WI38 (cell line): Measurements from ENCODE around the gene CDC42EP4.
"Not testable (repeated sequence)": the region's sequence is repeated elsewhere in the genome, so short reads cannot be mapped to it uniquely, and the experiment has no call there.

Experiments
- H3K4me3 ChIP-seq: 2 replicates; pipeline ENCODE4 v1.5.1; 2011; ENCODE audit warnings: low read depth, mild to moderate bottlenecking, control low read depth, low read length
- CTCF ChIP-seq: IDR thresholded peaks from 2 replicates; pipeline ENCODE4 v1.5.1; 2012; ENCODE audit warnings: low read depth, mild to moderate bottlenecking, control low read depth, low read length

The CDC42EP4 gene

DNA sequence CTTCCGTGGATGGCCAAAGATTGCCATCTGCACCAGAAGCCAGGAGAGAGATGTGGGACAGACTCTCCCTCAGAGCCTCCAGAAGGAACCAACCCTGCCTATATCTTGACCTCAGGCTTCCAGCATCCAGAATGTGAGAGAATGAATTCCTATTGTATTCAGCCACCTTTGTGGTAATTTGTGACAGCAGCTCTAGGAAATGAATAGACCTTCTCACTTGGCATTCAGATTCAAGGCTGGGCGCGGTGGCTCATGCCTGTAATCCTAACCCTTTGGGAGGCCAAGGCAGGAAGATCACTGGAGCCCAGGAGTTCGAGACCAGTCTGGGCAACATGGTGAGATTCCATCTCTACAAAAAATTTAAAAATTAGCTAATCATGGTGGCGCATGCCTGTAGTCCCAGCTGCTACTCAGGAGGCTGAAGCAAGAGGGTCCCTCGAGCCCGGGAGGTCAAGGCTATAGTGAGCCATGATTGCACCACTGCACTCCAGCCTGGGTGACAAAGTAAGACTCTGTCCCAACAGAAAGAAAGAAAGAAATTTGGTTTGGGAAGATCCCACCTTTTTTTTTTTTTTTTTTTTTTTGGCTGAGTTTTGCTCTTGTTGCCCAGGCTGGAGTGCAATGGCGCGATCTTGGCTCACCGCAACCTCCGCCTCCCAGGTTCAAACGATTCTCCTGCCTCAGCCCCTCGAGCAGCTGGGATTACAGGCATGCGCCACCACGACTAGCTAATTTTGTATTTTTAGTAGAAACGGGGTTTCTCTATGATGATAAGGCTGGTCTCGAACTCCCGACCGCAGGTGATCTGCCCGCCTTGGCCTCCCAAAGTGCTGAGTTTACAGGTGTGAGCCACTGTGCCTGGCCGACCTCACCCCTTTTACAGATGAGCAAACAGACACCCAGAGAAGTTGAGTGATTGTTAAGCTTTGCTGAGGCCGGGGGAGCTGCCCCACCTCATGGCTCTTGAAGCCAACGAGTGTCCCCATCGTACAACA, 45.9 kb downstream of the CDC42EP4 start:
- no peak overlapping the region for H3K4me3 ChIP-seq
- no peak for TF ChIP-seq CTCF

DNA sequence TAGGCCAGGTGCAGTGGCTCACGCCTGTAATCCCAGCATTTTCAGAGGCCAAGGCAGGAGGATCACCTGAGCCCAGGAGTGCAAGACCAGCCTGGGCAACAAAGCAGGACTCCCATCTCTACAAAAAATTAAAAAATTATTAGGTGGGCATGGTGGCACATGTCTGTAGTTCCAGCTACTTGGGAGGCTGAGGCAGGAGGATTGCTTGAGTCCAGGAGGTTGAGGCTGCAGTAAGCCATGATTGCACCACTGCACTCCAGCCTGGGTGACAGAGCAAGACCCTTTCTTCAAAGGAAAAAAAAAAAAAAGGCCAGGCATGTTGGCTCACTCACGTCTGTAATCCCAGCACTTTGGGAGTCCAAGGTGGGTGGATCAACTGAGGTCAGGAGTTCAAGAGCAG, 47.4 kb downstream of the CDC42EP4 start:
- not testable (repeated sequence) for H3K4me3 ChIP-seq

GRCh38 chr17:73262676-73263642, 48.8 kb downstream of the CDC42EP4 start:
- H3K4me3 ChIP-seq: no peak overlapping the region
- no peak for TF ChIP-seq CTCF

DNA sequence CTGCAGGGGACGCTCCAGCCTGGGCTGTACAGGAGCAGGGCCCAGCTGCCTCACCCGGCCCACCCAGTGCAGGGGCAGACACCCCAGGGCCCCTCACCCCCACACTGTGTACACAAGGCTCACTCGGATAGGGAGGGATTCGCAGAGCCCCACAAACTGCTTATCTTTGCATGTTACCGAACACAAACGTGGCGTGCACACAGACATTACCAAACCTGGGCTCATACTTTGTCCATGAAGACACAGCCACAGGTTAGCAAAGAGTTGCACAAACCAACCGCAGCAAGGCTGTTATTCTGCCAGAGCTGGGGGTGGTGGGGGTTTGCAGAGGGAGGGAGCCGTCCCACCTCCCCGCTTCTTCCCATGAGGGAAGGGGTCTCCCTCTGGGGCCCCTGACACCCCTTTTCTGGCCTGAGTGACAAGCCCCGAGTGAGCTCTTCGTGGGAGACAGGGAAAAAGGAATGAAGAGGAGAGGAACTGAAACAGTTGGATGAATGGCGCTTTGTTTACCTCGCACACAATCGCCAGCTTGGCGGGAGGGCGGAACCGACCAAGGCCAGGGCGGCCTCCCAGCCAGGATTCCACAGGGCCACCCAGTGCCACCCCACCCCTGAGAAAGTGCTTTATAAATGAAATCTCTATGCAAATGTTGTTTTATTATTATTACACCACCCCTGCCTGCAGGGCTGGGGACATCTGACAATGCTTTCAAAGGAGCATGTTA, 49.7 kb downstream of the CDC42EP4 start:
- TF ChIP-seq CTCF: no peak
- H3K4me3 ChIP-seq: no peak overlapping the region

DNA sequence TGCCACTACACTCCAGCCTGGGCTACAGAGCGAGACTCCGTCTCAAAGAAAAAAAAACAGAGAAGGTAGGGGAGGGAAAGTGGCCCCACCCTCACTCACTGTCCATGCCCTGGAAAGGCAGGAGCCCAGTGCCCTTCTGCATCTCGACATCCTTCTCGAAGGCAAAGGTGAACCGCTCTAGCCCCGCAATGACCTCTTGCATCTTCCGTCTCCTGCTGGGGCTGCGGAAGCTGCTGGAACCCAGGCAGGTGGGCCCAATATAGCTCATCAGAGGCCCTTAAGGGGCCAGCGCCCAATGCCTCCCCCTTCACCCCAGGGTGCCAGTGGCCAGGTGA, 50.2 kb downstream of the CDC42EP4 start, which contains the start of gene CPSF4L:
CPSF4L (minus strand) TSS at position 264 of the 335 bp plus-strand sequence; CDS start at position 202, 62 bp downstream.
- TF ChIP-seq CTCF: no peak
- H3K4me3 ChIP-seq: no peak within 1 kb of the TSS

GRCh38 chr17:73257516-73257915, 54.3 kb downstream of the CDC42EP4 start:
- H3K4me3 ChIP-seq: no peak overlapping the region
- TF ChIP-seq CTCF: no peak

DNA sequence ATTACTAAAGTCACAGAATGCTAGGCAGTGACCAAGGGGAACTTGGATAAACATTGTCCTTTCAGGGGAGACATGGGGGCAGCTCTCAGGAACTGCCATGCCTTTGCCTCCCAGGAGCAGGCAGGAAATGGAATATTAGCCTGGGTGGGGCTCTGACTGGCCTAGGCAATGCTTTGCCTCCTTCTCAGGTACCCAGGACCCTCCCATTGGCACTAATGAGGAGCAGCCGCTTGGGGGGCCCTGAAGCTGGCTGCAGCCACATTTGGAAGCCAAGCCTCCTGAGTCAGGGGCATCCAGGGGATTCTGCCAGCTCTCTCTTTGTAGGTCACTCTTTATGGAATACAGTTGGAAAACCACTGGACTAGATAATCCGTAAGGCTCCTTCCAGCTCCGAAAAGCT, 55.6 kb downstream of the CDC42EP4 start:
- H3K4me3 ChIP-seq: no peak overlapping the region
- no peak for TF ChIP-seq CTCF
